Prostate gland (tissue), 2 donors: ENCODE measurements around the gene CDYL. TPM values are rescaled to one million over a fixed set of nuclear protein-coding genes. Genes with fewer than 3 reads are reported as not detected.

Experiments
- DNase-seq: peaks from one replicate; pipeline ENCODE4 v3.0.0-alpha.2; 2019; ENCODE audit warnings: low spot score
- H3K27ac ChIP-seq, 2 donors: fragments of 200-600 bp; sonication (generic); 2 replicates each; pipeline ENCODE4 v1.5.1; 2017 to 2019
- H3K27me3 ChIP-seq: fragments of 200-600 bp; sonication (generic); replicated peaks from 2 replicates; pipeline ENCODE4 v1.5.1; 2019; ENCODE audit not compliant: insufficient read depth
- H3K36me3 ChIP-seq, 2 donors: fragments of 200-600 bp; sonication (generic); 1 replicate in 1 of 2; 2 replicates in 1 of 2; pipeline versions ENCODE4 v1.5.1 to v1.8.1; 2017 to 2019
- H3K4me1 ChIP-seq: fragments of 200-600 bp; sonication (generic); replicated peaks from 2 replicates; pipeline ENCODE4 v1.5.1; 2019
- H3K4me3 ChIP-seq, 2 donors: fragments of 200-600 bp; sonication (generic); 2 replicates each; pipeline ENCODE4 v1.5.1; 2017 to 2019
- H3K9me3 ChIP-seq: fragments of 200-600 bp; sonication (generic); 2 replicates; pipeline ENCODE4 v1.5.1; 2017
- CTCF ChIP-seq, 4 experiments: fragments of 200-600 bp in 2 of 4; fragments of 450-650 bp in 2 of 4; sonication (generic) in 2 of 4; IDR thresholded peaks; 1 replicate in 3 of 4; 2 replicates in 1 of 4; pipeline ENCODE4 v1.5.1; 2016 to 2019; ENCODE audit warnings: antibody characterized with exemption in 4 of 4, mild to moderate bottlenecking in 2 of 4, moderate library complexity in 2 of 4
- POLR2A ChIP-seq: fragments of 450-650 bp; IDR thresholded peaks from one replicate; pipeline ENCODE4 v1.6.1; 2016; ENCODE audit warnings: antibody characterized with exemption, mild to moderate bottlenecking
- POLR2AphosphoS5 ChIP-seq: sonication (generic); formaldehyde crosslinking; IDR thresholded peaks from one replicate; pipeline ENCODE4 v1.6.1; 2017; ENCODE audit warnings: antibody characterized with exemption
- WGBS: methylation state at CpG from one replicate; pipeline ENCODE4 v1.1.5; 2018; 5-methylcytosine and 5-hydroxymethylcytosine counted together
- intact Hi-C: fragments of 100-400 bp; cut with DNase I; formaldehyde crosslinking; loops from one replicate; pipeline ENCODE4 v1.14.2; 2022
- total RNA-seq, 2 donors: library from RNA; depleted of rRNA; stranded (reverse); fragments of >200 nt; gene quantifications; one replicate each; pipeline ENCODE4 v1.1.0, GENCODE V29; 2016

The CDYL gene
- total RNA-seq, 2 donors from 2014 or later = 28.1 to 54.5 TPM

- intact Hi-C loops = loop anchor here (10.0 kb wide), 2 partner anchors 227 to 423 kb away; partner anchors contain the start of gene RPP40
- WGBS = 78% methylated on average over 1 of the region's 1 CpG
Measured at GRCh38 chr6:4778086-4778485, 1.9 kb downstream of the CDYL start.

GRCh38 chr6:4780360-4780812 lies 4.2 kb downstream of the CDYL start:
- intact Hi-C loops = no loop called here
- 47% methylated on average over 10 of the region's 11 CpGs for whole genome bisulfite sequencing
- H3K36me3 ChIP-seq = no peaks in the 10 kb centered on the region
- no peak overlapping the region for H3K4me3 ChIP-seq
- no peaks in the 10 kb centered on the region for H3K27me3 ChIP-seq
- no peak overlapping the region for H3K27ac ChIP-seq
- no peak for DNase-seq
- TF ChIP-seq CTCF (IDR thresholded peaks at IDR 0.05) (no peak), POLR2AphosphoS5 (no peak), POLR2A (no peak)
- H3K4me1 ChIP-seq = no peaks in the 10 kb centered on the region
- H3K9me3 ChIP-seq = no peaks in the 10 kb centered on the region

More at GRCh38 chr6:4778086-4778485, 1.9 kb downstream of the CDYL start:
- no peak for DNase-seq
- Histone ChIP-seq H3K27ac (no peak overlapping the region), H3K4me1 (no peaks in the 10 kb centered on the region), H3K36me3 (no peaks in the 10 kb centered on the region), H3K4me3 (no peak overlapping the region), H3K9me3 (no peaks in the 10 kb centered on the region), H3K27me3 (no peaks in the 10 kb centered on the region)
- TF ChIP-seq POLR2AphosphoS5 (no peak), POLR2A (no peak), CTCF (IDR thresholded peaks at IDR 0.05) (no peak)

- Histone ChIP-seq H3K4me3 (no peak overlapping the region), H3K9me3 (no peaks in the 10 kb centered on the region), H3K27me3 (no peaks in the 10 kb centered on the region), H3K27ac (no peak overlapping the region), H3K4me1 (no peaks in the 10 kb centered on the region), H3K36me3 (no peaks in the 10 kb centered on the region)
- intact Hi-C loops = no loop called here
- TF ChIP-seq CTCF (IDR thresholded peaks at IDR 0.05) = no peak
- no peak for TF ChIP-seq POLR2AphosphoS5
- TF ChIP-seq POLR2A = no peak
- no peak for DNase-seq
- 73% methylated on average over 4 of the region's 4 CpGs for whole genome bisulfite sequencing
Measured at GRCh38 chr6:4781426-4781825, 5.2 kb downstream of the CDYL start.

- no peaks in the 10 kb centered on the region for H3K27me3 ChIP-seq
- no peak overlapping the region for H3K27ac ChIP-seq
- 85% methylated on average over 9 of the region's 9 CpGs for whole genome bisulfite sequencing
- TF ChIP-seq POLR2A (no peak), CTCF (IDR thresholded peaks at IDR 0.05) (no peak), POLR2AphosphoS5 (no peak)
- no peaks in the 10 kb centered on the region for H3K36me3 ChIP-seq
- intact Hi-C loops = no loop called here
- DNase-seq = no peak
- H3K4me1 ChIP-seq = no peaks in the 10 kb centered on the region
- no peak overlapping the region for H3K4me3 ChIP-seq
- H3K9me3 ChIP-seq = no peaks in the 10 kb centered on the region
Measured at GRCh38 chr6:4781967-4782575, 5.9 kb downstream of the CDYL start.

GRCh38 chr6:4786996-4787395 lies 10.8 kb downstream of the CDYL start:
- intact Hi-C loops = no loop called here

More at GRCh38 chr6:4786996-4787395, 10.8 kb downstream of the CDYL start:
- Histone ChIP-seq H3K27me3 (no peaks in the 10 kb centered on the region), H3K4me3 (no peak overlapping the region), H3K4me1 (peaks cover 3% of the 10 kb centered on the region), H3K27ac (no peak overlapping the region), H3K9me3 (no peaks in the 10 kb centered on the region), H3K36me3 (no peaks in the 10 kb centered on the region)
- TF ChIP-seq CTCF (IDR thresholded peaks at IDR 0.05) = no peak
- TF ChIP-seq POLR2A = no peak
- no peak for TF ChIP-seq POLR2AphosphoS5
- no peak for DNase-seq
- 70% methylated on average over 7 of the region's 7 CpGs for WGBS
